GM21723 (cell line): ENCODE data around the gene ATXN1.
A peak's percentile ranks its signal among the peaks of the same experiment; 100 is the strongest.

Source experiments
- ATAC-seq: cut with Tn5 transposase; IDR thresholded peaks from one replicate; pipeline ENCODE4 v1.9.1; 2021; ENCODE audit warnings: mild to moderate bottlenecking, moderate library complexity; ENCODE audit not compliant: unreplicated experiment

ATXN1 gene

DNA sequence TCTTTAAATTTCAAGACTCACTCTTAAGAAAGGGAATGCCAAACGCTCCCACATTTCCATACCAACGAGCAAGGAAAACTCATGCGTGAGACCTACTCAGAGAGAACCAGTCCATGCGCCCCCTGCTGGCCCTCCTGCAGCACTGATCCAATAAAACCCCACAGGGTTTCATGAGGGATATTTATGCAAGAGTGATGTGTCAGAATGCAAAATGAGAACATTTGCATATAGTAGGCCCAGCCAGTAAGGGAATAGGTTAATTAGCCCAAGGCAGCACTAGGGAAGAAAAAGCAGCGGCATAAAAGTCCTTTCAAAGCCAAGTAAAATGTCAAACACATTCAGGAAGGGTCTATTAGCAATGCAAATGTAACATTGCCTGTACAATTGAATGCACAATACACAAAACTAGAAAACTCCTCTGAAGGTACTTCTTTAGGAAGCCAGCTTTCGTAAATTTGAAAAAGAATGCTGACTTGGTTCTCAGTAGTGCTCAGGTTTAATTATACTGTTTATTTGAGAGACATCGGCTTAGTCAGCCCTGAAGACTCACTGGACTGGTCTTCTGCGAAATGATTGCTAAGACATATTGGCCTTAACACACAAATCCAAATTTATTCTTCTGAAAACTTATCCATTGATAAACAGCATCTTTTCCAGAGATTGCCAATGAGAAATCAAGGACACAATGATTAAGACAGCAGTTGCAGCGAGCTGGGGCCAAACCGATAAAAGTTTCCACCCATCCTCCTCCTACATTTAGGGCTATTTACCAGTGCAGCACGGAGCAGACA lies 429.7 kb downstream of the ATXN1 start:
- peak; percentile 43 for ATAC-seq

DNA sequence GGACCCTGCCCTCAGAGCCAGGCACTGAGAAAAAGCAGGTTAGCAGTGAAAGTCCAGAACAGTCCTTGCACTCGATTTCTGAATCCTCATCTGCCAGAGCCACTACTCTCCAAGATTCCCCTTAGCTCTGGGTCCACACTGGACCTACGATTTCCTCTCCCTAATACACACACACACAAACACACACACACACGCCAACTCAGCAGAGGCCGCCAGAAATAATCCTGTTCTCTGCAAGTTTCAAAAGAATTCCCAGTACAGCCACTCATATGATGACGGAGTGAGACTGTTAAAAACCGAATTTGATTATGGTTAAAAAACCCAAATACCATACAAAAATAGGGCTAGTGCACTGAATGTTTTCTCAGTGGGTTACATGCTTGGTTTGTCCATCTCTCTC lies 432.0 kb downstream of the ATXN1 start:
- ATAC-seq: no peak

DNA sequence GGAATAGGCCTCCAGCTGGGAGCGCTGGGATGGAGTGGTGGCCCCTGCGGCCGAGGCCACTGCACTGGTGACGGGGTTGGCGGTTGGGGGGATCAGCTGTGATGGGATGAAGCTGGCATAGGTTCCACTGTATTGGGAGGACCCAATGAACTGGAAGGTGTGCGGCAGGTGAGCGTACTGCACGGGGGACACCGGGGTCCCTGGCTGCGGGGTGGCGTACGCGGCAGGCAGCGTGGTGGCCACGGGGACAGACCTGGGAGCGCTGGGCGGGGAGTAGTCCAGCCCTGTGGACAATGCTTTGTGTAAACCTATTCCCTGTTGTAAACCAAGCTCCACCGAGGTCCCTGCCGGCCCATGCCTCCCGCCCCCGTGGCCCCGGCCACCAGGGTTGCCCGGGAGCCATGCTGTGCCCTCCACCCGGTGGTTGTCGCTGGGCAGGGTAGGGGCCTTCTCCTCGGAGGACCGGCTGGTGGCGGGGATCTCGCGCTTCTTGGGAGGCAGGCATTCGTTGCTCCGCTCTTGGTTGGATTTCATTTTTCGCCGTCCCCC lies 433.4 kb downstream of the ATXN1 start:
- no peak for ATAC-seq

DNA sequence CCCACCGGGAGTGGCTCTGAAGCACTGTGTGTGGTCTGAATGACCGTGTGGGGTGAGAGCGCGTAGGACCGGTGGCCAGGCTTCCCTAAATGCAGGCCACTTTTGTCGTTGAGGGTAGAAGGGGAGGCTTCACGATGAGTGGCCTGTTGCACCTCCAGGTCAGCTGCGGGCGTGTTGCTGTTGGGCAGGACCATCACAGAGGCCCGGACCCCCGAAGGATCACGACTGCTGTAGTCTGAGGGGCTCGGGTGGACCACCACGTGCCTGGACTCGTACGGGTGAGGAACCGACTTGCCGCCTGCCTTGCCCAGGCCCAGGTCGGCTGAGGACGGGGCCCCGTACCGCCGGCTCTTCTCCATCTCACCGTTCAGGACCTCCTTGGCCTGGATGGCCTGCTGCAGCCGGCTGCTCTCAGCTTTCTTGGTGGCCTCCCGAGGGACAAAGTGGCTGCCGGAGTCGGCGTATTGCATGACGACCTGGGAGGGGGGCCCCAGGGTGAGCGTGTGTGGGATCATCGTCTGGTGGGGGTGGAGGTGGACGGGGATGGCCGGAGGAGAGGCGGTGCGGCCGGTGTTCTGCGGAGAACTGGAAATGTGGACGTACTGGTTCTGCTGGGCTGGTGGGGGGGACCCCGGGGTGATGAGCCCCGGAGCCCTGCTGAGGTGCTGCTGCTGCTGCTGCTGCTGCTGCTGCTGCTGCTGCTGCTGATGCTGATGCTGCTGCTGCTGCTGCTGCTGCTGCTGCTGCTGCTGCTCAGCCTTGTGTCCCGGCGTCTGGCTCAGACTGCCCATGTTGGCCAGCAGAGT lies 434.1 kb downstream of the ATXN1 start:
- no peak for ATAC-seq

DNA sequence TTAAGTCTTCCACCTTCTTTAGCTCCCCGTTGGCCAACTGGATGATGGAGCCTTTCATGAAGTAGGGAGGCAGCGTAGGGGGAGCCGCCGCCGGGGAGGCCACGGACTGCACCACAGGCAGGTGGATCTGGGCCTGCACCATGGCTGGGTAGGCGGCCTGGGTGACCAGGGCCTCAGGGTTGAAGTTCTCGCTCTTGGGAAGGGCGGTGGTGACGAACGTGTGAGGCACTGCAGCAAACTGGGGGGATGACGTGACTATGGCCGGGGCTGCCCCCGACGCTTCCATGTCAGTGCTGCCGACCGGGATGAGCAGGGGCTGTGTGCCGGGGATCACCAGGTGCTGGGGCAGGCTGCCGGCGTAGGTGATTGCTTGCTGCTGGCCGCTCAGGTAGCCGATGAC lies 434.7 kb downstream of the ATXN1 start:
- no peak for ATAC-seq

DNA sequence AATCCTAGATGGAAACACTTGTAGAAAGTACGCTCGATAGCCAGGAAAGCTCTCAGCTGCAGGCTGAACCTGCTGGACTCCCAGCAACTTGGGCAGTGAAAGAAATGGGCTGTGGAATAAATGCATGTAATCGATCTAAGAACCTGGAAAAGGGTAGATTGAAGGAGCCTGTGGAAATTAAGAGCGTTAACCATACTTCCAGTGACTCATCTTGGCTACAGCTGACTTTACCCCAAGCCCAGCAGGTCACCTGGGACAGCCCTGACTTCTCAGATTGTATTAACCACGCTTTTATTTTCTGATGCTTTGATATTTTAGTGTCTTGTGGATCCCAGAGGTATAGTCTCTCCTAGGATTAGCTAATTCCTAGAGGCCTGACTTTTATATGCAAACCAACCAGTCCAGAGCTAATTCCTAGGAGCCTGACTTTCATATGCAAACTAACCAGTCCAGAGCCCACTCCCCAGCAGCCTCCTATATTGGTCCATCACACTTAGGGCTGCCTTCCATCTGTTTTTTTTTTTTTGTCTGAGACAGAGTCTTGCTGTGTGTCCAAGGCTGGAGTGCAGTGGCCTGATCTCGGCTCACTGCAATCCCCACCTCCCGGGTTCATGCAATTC lies 436.5 kb downstream of the ATXN1 start:
- no peak for ATAC-seq

DNA sequence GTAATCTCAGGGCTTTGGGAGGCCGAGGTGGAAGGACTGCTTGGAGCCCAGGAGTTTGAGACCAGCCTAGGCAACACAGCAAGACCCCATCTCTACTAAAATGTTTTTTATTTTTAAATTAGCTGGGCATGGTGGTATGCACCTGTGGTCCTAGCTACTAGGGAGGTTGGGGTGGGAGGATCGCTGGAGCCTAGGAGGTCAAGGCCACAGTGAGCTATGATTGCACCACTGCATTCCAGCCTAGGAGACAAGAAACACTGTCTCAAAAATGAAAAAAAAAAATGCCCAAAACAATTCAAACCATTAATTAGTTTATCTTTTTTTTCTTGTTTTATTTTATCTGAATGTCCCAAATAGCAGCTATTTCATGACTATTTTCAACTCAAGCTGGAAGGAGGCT lies 437.1 kb downstream of the ATXN1 start:
- ATAC-seq: no peak

DNA sequence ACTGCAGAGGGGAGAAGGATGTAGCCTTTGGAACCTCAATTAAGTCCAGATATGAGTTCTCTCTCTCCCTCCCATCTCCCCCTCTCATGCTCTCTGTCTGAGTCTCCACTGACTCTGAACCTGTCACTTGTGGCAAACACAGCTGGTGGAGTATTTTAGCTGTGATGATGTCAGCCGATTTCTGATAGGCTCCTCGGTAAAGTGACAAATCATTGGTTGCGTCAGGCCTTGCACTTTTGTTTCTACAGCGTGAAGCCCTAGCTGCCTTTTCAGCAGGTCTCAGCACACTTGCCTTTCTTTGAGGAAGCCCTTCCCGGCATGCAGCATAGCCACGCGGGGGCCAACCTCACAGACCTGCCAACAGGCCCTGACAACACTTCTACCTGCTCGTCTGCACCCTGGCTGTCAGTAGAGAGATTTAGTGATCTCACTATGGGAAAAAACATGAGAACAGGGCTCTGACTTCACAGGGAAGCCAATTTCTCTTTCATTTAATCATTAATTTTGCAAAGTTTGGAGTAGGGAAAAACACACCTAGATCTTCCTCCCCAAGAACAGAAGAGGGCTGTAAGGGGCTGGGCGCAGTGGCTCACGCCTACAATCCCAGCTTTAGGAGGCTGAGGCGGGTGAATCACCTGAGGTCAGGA lies 438.5 kb downstream of the ATXN1 start:
- ATAC-seq: peak; percentile 78

DNA sequence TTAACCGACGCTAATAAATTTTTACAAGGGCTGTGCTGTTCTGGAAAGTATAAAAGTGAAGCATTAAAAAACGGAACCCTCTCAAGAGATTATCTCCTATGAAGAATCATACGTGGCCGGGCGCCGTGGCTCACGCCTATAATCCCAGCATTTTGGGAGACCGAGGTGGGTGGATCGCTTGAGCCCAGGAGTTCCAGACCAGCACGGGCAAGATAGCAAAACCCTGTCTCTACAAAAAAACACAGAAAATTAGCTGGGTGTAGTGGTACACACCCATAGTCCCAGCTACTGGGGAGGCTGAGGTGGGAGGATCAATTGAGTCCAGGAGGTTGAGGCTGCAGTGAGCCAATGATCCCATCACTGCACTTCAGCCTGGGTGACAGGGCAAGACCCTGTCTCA lies 439.4 kb downstream of the ATXN1 start:
- no peak for ATAC-seq

DNA sequence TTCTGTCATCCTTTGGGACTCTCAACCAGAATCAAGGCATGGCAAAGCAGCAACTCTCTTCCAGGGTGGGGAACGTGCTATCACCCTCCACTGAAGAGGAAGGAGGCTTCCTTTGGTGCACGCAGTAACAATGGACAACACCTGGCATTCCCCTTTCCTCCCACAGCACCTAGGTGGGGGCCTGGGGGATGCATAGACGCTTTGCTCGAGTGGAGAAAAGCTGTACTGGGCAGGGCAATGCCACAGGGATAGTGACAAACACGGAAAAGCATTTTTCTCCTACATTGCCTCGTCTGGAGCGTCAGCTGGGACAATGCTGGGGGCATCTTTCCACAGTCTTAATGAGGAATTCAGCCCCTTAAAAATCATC lies 439.9 kb downstream of the ATXN1 start:
- no peak for ATAC-seq

DNA sequence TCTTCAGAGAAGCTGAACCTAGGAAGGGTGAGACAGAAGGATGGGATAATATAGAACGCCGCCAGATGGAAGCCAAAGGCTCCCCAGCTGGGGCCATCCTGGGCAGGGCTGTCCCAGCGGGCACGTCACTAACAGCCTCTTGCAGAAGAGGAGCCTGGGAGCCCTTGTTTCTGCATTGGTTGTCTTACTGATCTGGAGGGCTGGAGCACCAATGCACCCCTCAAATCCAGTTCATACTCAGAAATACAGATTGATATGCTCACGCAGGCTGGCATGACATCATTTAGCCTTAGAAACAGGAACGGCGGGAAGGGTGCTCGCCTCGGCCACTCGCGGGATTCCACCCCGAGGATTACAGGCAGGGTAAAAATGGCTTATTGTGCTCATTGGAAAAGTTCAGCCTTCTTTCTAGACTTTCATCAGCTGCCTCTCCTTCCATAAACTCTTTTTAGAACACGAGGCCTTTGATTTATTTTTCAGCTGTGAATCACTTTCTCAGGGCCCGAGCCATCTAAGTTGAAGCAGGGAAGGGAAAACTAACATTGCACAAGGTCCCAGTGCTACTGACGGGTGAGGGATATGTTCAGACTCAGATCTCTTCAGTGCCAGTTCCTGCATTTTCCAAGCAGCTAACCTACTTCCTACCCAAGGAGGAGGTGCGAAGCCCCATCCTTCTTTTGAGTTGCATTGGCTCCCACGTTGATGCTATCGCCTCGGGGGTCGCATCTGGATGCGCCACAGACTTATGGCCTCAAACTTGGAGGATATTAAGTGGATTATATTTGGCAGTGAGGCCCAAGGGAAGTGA lies 440.5 kb downstream of the ATXN1 start:
- ATAC-seq: no peak

DNA sequence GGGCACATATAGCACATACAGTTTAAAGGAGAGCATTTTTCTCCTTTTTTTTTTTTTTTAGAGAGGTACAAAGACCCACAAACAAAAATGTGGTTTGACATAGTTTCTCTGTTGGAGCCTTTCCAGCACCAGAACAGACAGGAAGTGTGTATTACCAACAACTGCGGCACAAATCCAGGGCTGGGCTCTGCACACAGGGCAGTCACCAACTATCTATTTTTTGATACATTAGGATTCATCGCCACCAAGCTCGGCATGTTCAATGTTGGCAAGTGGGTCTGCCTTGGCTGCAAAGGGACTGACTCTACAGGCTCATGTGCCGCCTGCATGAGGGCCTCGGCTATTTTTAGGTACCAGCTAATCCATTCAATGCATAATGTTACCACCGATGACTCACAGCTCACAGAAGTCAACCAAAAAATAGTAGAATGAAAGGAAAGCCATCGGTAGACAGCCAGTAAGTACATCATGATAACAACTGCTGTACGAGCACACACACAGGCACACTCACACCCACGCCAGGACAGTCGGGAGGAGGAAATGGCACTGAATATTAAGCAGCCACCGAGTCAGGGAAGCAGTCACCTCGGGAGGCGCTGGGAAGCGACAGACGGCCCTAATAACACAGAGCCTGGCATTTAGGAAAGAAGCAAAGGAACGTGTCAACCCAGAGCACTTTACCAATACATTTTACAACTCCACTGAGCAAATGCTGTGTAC lies 441.3 kb downstream of the ATXN1 start:
- peak; percentile 67 for ATAC-seq

DNA sequence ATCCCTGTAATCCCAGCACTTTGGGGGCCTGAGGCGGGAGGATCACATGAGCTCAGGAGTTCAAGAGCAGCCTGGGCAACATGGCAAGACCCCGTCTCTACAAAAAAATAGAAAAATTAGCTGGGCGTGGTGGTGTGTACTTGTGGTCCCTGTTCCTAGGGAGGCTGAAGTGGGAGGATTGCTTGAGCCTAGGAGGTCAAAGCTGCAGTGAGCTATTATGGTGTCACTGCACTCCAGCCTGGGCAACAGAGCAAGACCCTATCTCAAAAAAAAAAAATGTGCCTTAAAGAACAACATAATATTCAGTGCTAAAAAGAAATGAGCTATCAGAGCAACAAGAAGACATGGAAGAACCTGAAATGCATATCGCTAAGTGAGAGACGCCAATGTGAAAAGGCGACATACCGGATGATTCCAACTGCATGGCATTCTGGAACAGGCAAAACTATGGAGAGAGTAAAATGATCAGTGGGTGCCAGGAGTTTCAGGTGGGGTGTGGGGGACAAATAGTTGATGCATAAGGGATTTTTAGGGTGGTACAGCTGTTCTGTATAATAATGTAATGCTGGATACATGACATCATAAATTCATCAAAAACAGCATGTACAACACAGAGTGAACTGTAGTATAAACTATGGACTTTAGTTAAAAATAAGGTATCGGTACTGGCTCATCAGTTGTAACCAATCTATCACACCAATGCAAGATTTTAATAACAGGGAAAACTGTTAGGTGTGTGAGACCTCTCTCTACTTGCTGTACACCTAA lies 442.1 kb downstream of the ATXN1 start:
- ATAC-seq: no peak

DNA sequence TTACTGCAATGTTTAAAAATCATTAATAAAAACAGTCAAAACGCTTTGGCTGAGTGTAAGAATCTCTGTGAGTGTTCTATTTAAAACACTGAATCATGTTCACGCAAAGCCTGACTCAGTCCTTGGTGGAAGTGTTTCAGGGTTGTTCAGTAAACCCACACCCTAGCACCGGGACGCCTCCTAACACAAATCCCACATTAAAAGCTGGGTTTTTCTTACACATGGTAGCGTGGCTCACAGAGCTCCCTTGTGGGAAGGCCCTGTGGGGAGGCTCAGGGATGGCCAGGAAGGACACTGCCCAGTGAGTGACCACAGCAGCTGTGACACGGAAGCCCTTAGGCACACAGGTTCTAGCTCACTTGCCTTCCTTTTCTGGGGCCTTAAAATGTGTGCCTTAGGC lies 442.7 kb downstream of the ATXN1 start:
- no peak for ATAC-seq

DNA sequence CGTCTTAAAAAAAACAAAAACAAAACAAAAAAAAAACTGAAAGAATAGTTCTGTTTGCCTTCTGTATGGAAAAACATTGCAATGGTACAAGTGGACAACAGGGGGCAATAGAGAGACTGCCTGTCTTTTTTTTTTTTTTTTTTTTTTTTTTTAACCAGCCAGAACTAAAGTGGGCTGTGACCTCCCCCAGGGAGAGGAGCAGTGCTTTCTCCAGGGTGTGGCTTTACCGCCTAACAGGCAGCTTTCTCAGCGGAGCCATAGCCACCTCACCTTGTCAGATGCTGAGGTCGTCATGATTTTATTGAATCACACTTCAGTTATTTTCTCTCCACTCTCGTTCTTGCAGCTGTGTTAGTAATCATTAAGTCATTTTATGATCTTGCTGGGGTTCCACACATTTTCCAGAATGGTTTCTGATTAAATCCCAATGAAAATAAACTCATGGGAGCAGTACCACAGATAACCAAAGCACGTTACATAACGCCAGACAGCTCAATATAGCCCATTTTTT lies 444.5 kb downstream of the ATXN1 start:
- ATAC-seq: no peak

DNA sequence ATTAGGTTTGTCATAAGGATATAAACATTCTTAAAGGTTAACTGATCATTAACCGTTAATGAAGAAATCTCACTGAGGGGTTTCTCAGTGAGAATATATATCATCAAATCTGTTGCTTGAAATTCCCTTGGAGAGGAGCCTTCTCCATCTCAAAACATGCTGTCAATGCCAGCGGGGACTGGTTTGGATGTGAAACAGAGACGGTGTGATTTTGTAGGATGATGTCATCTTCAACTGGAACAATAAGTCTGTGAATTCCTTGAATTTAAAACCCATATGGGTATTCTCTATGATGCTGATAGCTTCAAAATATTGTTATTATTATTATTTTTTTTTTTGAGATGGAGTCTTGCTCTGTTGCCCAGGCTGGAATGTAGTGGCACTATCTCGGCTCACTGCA lies 447.0 kb downstream of the ATXN1 start:
- ATAC-seq: no peak

DNA sequence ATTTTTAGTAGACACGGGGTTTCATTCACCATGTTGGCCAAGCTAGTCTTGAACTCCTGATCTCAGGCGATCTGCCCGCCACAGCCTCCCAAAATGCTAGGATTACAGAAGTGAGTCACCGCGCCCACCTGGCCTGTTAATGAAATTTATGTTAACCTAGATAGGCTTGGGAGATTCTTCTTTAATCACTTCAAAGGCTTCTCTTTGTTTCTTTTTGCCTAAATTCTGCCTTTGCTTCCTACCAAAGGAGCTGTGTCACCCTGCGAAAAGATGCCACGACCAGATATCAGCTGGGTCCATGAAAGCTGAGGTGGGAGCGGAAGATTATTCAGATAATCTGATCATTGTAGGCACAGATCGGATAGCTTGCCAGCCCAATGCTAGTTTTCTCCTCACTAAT lies 447.5 kb downstream of the ATXN1 start:
- ATAC-seq: no peak

DNA sequence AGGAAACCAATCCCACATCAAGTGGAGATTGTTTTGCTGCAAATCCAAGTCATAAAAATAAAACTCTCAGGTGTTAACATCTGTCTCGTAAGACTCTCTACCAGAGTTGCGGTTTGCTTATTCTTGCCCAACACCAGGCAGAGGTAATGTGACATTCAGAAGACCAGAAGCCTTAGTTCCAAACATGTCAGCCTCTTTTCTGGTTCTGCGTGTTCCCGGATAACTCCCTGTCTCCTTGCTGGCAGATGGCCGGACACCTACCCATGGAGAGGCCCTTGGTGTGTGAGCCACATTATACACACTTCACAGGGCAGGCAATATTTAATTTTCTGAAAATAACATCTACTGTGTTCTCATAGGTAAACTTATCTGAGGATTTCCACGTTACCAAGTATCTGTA lies 449.5 kb downstream of the ATXN1 start:
- ATAC-seq: no peak

DNA sequence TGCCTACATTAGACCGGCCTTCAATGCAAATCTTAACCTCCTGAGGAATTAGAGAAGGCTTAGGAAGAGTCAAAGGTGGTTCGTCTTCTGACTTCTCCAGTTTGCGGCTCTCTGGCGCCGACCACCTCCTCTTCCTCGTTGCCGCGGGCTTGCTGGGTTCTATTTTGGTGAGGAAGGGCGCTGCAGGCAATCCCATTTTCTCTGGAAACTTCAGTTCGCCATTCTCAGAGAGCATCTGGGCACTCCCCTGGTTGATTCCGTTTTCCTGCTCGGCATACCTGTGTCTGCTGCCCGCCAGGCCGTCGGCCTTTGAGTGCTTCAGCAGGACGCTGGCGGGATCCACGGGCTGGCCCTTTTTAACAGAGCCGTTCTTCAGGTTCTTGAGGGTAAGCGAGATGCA lies 454.9 kb downstream of the ATXN1 start:
- ATAC-seq: no peak
